ENCODE measurements around the gene NAP1L4.
A peak's percentile ranks its signal among the peaks of the same experiment; 100 is the strongest.

NAP1L4 gene

GRCh38 chr11:2915473-2915872, 76.7 kb downstream of the NAP1L4 start:
- H3K4me3 ChIP-seq (replicated peaks in 1 of 2; ENCODE audit: low read depth in 2 of 2, low read length in 2 of 2) = no peak overlapping the region
- no peak for DNase-seq (ENCODE audit: low read depth in 2 of 2)
- TF ChIP-seq CTCF (IDR thresholded peaks at IDR 0.05; ENCODE audit: low read depth, low read length) = no peak

- no peak for TF ChIP-seq CTCF (IDR thresholded peaks at IDR 0.05; ENCODE audit: low read depth, low read length)
- no peak for DNase-seq (ENCODE audit: low read depth in 2 of 2)
- no peak overlapping the region for H3K4me3 ChIP-seq (replicated peaks in 1 of 2; ENCODE audit: low read depth in 2 of 2, low read length in 2 of 2)
Observed at GRCh38 chr11:2914455-2915195, 77.5 kb downstream of the NAP1L4 start.

- H3K4me3 ChIP-seq (replicated peaks in 1 of 2; ENCODE audit: low read depth in 2 of 2, low read length in 2 of 2) = no peak overlapping the region
- TF ChIP-seq CTCF (IDR thresholded peaks at IDR 0.05; ENCODE audit: low read depth, low read length) = no peak
- no peak for DNase-seq (ENCODE audit: low read depth in 2 of 2)
Observed at GRCh38 chr11:2913776-2914175, 78.4 kb downstream of the NAP1L4 start.

DNA sequence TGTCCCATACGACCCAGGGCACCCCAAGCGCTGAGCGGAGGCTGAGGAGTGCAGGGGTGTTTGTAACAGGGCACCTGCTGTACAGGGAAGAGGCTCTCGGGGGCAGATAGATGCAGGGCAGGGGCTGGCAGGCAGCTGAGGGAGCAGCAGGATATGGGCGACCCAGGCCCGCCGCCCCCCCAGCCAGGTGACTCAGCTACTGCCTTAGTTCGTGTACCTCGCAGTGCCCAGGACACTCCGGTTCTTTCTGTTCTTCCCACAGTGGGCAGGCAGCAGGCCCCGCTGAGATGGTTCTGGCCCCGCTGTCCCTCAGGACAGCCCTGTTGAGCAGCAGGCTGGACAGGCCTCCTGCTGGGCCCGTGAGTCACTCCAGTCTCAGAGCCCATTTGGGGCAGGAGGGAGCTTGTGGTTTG, 79.1 kb downstream of the NAP1L4 start:
- TF ChIP-seq CTCF (IDR thresholded peaks at IDR 0.05; ENCODE audit: low read depth, low read length) = peak; percentile 14
- H3K4me3 ChIP-seq (replicated peaks in 1 of 2; ENCODE audit: low read depth in 2 of 2, low read length in 2 of 2) = no peak overlapping the region
- peak; percentile 35 to 47 for DNase-seq (ENCODE audit: low read depth in 2 of 2)

- DNase-seq (ENCODE audit: low read depth in 2 of 2) = peak; percentile 59 to 68
- no peak overlapping the region for H3K4me3 ChIP-seq (replicated peaks in 1 of 2; ENCODE audit: low read depth in 2 of 2, low read length in 2 of 2)
- no peak for TF ChIP-seq CTCF (IDR thresholded peaks at IDR 0.05; ENCODE audit: low read depth, low read length)
Observed at GRCh38 chr11:2912498-2912897, 79.6 kb downstream of the NAP1L4 start.

GRCh38 chr11:2911785-2912391, 80.2 kb downstream of the NAP1L4 start:
- DNase-seq (ENCODE audit: low read depth in 2 of 2) = no peak
- no peak overlapping the region for H3K4me3 ChIP-seq (replicated peaks in 1 of 2; ENCODE audit: low read depth in 2 of 2, low read length in 2 of 2)
- TF ChIP-seq CTCF (IDR thresholded peaks at IDR 0.05; ENCODE audit: low read depth, low read length) = no peak
